SK-N-MC (cell line): ENCODE measurements around the gene TRABD2B.

ENCODE experiments used
- DNase-seq: peaks from one replicate; pipeline ENCODE4 v3.0.0-alpha.2; 2011; ENCODE audit warnings: low read depth, low spot score
- H3K27ac ChIP-seq: fragments of 200-600 bp; sonication (generic); 2 replicates; pipeline ENCODE4 v1.5.1; 2016; ENCODE audit warnings: mixed run types
- H3K36me3 ChIP-seq: fragments of 200-600 bp; sonication (generic); 2 replicates; pipeline ENCODE4 v1.6.1; 2017; ENCODE audit warnings: antibody characterized with exemption, low read length, mixed read lengths; ENCODE audit not compliant: insufficient read depth
- H3K4me3 ChIP-seq: fragments of 200-600 bp; sonication (generic); 2 replicates; pipeline ENCODE4 v1.5.1; 2016
- H3K9ac ChIP-seq: fragments of 200-600 bp; sonication (generic); 2 replicates; pipeline ENCODE4 v1.8.0; 2017; ENCODE audit warnings: mixed run types, mixed read lengths; ENCODE audit not compliant: insufficient read length
- H3K9me3 ChIP-seq: fragments of 200-600 bp; sonication (generic); 2 replicates; pipeline ENCODE4 v1.6.1; 2017; ENCODE audit warnings: low read depth, mild to moderate bottlenecking, antibody characterized with exemption, low read length, moderate library complexity, mixed read lengths
- EZH2 ChIP-seq: fragments of 200-600 bp; sonication (generic); IDR thresholded peaks from one replicate; pipeline ENCODE4 v1.6.1; 2017; ENCODE audit warnings: antibody characterized with exemption
- FOXP2 ChIP-seq: optimal IDR thresholded peaks from 2 replicates; pipeline ENCODE3; 2011; ENCODE audit warnings: mild to moderate bottlenecking, moderate library complexity; ENCODE audit not compliant: insufficient read depth; ENCODE audit errors: extremely low read length, control extremely low read depth
- POLR2AphosphoS5 ChIP-seq: IDR thresholded peaks from 2 replicates; pipeline ENCODE4 v1.6.1; 2012; ENCODE audit warnings: mild to moderate bottlenecking, low read depth, low read length, borderline replicate concordance

TRABD2B gene

DNA sequence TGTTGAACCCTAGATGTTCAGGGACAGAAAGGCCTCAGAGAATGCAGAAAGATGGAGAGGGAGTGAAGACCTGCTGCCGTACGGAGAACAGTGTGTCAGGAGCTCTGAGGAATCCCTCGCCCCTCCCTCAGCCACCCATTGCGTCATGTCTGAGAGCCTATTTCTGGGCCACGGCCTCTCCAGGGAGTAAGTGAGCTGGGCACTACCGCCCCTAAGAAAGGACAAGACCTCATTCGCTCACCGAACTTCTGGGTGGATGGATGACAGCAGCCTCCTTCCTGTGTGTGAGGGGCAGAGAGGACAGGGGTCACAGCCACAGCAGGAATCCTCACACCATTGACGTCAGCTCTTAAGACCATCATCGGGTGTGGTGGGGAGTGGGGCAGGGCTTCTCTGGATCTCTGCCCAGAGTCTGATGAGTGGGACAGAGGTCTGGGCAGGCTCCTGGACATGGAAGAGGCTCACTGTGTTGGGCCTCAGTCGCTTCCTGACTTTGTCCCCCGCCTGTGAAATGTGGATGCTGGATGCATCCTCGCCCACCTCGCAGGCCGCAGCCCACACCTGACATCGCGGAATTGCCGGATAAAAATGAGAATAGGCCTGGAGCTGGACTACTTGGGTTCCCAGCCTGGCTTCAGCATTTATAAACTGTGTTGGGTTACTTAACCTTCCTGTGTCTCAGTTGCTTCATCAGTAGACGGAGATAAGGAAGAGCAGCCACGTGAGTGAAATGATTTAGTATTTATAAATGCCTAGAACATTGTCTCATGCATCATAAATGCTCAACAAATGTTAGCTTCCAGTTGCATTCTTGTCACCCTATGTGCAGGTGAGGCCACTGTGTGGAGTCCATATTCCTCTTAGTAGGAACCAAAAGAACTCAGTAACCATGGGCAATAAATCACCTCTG, 238.6 kb downstream of the TRABD2B start:
- no peak for DNase-seq
- Histone ChIP-seq H3K9ac (no peak overlapping the region), H3K27ac (no peak overlapping the region), H3K36me3 (no peaks in the 10 kb centered on the region), H3K9me3 (no peaks in the 10 kb centered on the region), H3K4me3 (no peak overlapping the region)
- TF ChIP-seq FOXP2 = no peak
- no peak for TF ChIP-seq EZH2
- TF ChIP-seq POLR2AphosphoS5 = no peak

DNA sequence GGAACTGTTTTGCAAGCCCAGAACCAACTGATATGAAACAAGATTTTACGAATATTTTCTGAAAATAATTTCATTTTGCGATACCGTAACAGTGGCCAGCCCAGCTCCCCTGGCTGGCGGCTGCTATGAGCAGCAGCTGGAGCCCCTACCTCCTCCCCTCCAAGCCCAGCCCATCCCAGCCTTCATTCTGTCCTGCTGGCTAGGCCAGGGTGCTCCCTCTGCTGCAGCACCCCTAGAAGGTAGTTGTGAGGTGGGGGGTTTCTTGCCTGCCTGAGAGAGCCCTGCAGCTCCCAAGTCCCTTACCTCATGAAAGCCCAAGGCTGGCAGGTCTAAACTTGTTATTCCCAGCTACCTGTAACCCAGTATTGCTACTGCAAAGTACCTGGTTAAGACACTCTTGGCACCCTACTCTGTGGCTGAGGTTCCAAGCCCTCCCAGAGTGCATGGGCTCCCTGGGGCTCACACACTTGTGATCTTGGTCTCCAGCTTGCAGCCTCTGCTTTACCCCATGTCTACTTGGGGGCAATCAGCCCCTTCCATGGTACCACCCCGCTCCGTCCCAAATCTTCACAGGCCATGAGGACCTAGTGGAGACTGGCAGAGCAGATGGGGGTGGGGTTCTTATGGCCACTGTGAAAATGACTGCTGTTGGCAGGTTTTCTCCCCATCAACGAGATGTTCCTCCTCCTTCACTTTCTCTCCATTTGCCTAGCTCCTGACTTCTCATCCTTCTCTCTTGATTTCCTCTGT, 239.8 kb downstream of the TRABD2B start:
- no peaks in the 10 kb centered on the region for H3K9me3 ChIP-seq
- H3K9ac ChIP-seq = no peak overlapping the region
- H3K36me3 ChIP-seq = no peaks in the 10 kb centered on the region
- H3K4me3 ChIP-seq = no peak overlapping the region
- no peak for DNase-seq
- no peak overlapping the region for H3K27ac ChIP-seq
- no peak for TF ChIP-seq FOXP2
- no peak for TF ChIP-seq POLR2AphosphoS5
- no peak for TF ChIP-seq EZH2

DNA sequence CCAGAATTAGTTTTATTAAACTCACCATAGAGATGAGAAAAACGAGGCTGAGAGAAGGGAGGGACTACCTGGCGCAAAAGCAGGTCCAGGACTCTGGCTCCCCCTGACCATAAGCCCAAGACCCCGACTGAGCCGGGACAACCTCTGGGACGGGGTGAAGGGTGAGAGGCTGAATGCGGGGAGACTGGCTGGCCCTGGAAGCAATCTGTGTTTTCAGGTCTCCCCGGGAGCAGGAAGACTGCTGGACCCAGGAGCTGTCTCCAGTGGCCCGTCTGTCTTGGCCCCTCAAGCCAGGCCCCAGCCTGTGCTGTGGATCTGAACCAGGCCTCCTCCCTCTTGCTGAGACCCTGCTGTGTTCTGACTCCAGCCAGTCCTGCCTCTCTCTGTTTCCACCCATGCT, 240.8 kb downstream of the TRABD2B start:
- Histone ChIP-seq H3K27ac (no peak overlapping the region), H3K4me3 (no peak overlapping the region), H3K9ac (no peak overlapping the region), H3K36me3 (no peaks in the 10 kb centered on the region), H3K9me3 (no peaks in the 10 kb centered on the region)
- no peak for TF ChIP-seq POLR2AphosphoS5
- TF ChIP-seq EZH2 = no peak
- DNase-seq = no peak

DNA sequence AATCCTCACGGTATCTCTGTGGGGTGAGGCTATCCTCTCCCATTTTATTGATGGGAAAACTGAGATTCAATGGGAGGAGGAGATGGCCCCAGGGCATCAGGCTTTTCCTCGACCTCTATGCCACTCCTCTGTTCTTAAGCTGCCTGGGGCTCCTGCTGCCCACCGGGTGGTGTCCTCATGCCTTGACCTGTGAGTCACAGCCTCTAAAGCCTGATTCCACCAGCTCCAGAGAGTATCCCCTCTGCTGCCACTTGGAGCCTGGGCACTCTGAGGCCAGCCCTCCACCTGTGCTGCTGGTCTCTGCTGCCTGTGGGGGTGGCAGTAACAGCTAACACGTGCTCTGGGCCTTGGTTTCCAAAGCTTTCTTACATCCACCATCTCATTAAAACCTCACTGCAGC, 241.2 kb downstream of the TRABD2B start:
- no peak overlapping the region for H3K9ac ChIP-seq
- TF ChIP-seq EZH2 = no peak
- TF ChIP-seq FOXP2 = no peak
- no peak for TF ChIP-seq POLR2AphosphoS5
- no peak overlapping the region for H3K4me3 ChIP-seq
- no peaks in the 10 kb centered on the region for H3K36me3 ChIP-seq
- no peak overlapping the region for H3K27ac ChIP-seq
- DNase-seq = no peak
- no peaks in the 10 kb centered on the region for H3K9me3 ChIP-seq

GRCh38 chr1:47755101-47755990, 241.8 kb downstream of the TRABD2B start:
- no peak overlapping the region for H3K9ac ChIP-seq
- TF ChIP-seq EZH2 (no peak), POLR2AphosphoS5 (no peak), FOXP2 (no peak)
- no peak overlapping the region for H3K27ac ChIP-seq
- no peaks in the 10 kb centered on the region for H3K36me3 ChIP-seq
- no peaks in the 10 kb centered on the region for H3K9me3 ChIP-seq
- DNase-seq = no peak
- H3K4me3 ChIP-seq = no peak overlapping the region

GRCh38 chr1:47754221-47754620, 243.0 kb downstream of the TRABD2B start:
- no peak overlapping the region for H3K4me3 ChIP-seq
- no peak overlapping the region for H3K9ac ChIP-seq
- no peak for DNase-seq
- TF ChIP-seq POLR2AphosphoS5 (no peak), FOXP2 (no peak), EZH2 (no peak)
- no peaks in the 10 kb centered on the region for H3K36me3 ChIP-seq
- H3K9me3 ChIP-seq = no peaks in the 10 kb centered on the region
- no peak overlapping the region for H3K27ac ChIP-seq

- Histone ChIP-seq H3K36me3 (no peaks in the 10 kb centered on the region), H3K27ac (no peak overlapping the region), H3K4me3 (no peak overlapping the region), H3K9me3 (no peaks in the 10 kb centered on the region), H3K9ac (no peak overlapping the region)
- TF ChIP-seq FOXP2 = no peak
- TF ChIP-seq EZH2 = no peak
- TF ChIP-seq POLR2AphosphoS5 = no peak
- no peak for DNase-seq
These were observed 243.4 kb downstream of the TRABD2B start for GRCh38 chr1:47753808-47754207.

DNA sequence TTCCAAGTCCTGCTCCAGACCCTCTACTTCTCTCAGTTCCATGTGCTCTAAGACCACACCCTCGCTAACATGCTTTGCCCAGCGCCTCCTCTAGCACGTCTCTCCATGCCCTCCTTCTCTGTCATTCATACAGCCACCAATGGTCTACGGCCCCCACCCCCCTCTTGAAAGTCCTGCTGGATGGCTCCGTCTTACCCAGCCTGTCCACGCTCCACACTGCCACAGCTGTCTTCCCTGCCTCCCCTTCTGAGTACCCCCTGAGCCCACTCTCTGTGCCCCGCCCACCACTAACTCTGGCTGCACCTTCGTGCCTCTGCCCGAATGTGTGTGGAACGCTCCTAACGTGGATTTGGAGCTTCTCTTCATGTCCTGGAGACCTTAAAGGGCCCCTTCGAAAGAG, 244.6 kb downstream of the TRABD2B start:
- DNase-seq = no peak
- Histone ChIP-seq H3K9ac (no peak overlapping the region), H3K36me3 (no peaks in the 10 kb centered on the region), H3K27ac (no peak overlapping the region), H3K9me3 (no peaks in the 10 kb centered on the region), H3K4me3 (no peak overlapping the region)
- TF ChIP-seq EZH2 = no peak
- no peak for TF ChIP-seq FOXP2
- TF ChIP-seq POLR2AphosphoS5 = no peak

- Histone ChIP-seq H3K27ac (no peak overlapping the region), H3K4me3 (no peak overlapping the region), H3K36me3 (no peaks in the 10 kb centered on the region), H3K9ac (no peak overlapping the region), H3K9me3 (no peaks in the 10 kb centered on the region)
- no peak for DNase-seq
- TF ChIP-seq EZH2 (no peak), POLR2AphosphoS5 (no peak), FOXP2 (no peak)
These were observed 245.2 kb downstream of the TRABD2B start for GRCh38 chr1:47751996-47752451.
